ENCODE data around the gene HOXD13. TPM values are rescaled to one million over a fixed set of nuclear protein-coding genes. Genes with fewer than 3 reads are reported as not detected.

The HOXD13 gene
- total RNA-seq, result not detected
- long read RNA-seq, result 0 reads

DNA sequence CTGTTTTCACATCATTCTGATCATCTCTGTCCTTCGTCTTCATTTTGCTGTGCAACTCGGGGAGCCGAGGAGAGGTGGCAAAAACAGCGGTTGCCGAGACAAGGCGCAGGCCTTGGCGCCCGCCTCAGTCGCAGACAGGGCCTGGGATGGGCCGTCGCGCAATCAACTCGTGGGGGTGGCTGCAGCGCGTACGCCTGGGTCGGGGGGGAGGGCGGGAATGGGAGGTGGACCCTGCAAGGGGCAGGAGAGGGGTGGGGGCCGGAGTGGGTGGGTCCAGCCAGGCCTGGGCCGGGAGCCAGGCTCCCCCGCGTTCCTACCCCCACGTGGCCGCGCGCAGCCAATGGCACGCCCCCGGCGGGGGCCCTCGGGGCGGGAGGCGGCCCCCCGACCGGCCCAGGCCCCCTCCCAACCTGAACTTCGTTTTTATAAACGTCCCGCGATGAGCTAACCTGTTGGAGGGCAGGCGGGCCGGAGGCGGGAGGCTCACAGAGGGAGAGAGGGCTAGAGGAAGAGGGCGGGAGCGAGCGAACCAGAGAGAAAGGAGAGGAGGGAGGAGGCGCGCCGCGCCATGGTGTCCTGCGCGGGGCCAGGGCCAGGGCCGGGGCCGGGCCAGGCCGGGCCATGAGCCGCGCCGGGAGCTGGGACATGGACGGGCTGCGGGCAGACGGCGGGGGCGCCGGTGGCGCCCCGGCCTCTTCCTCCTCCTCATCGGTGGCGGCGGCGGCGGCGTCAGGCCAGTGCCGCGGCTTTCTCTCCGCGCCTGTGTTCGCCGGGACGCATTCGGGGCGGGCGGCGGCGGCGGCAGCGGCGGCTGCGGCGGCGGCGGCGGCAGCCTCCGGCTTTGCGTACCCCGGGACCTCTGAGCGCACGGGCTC lies at the start of gene HOXD13:
Gene HOXD13, plus strand, starts transcription at position 452 of the 875 bp plus-strand sequence. Its CDS starts 170 bp downstream, at position 622.
- no peak for ATAC-seq
- no peak for DNase-seq
- intact Hi-C loops (cut with micrococcal nuclease), result no loop called here

DNA sequence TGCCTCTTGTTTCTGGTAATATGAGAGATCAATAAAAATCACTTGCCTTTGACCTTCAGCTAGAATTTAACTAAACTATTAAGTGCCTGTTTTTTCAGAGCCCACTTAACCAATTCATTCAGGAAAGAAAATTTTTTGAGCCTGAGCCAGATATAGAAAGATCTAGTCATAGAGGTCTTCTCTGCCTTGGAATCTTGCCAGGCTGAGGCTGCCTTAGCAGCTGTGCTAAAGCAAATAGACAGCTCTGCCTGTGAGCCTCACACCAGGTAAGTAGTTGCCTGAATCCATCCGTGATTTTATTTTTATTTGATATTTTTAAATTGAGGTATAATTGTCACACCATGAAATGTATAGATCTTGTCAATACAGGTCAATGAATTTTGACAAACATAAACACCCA lies 36.1 kb upstream of the HOXD13 start:
- DNase-seq (no peak), ATAC-seq (no peak)
- intact Hi-C loops (cut with micrococcal nuclease), result no loop called here

DNA sequence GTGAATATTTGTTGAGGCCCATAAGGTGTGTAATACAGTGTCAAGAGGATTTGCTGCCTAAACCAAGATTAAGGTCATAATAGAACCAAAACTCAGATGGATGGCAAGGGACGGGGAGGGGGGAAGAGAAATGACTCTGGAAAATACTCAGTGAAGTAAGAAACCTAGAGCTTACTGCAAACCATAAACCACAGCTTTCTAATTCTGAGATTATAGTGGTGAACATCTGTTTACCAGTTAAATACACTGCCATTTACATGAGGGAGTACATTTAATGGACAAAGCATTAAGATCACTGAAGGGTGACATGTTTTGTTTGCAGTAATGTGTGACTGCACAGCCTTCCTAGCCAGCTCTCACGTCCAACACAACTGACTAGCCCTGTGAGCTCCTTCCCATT lies 28.6 kb upstream of the HOXD13 start:
- intact Hi-C loops (cut with micrococcal nuclease), result no loop called here
- DNase-seq (no peak), ATAC-seq (no peak)

DNA sequence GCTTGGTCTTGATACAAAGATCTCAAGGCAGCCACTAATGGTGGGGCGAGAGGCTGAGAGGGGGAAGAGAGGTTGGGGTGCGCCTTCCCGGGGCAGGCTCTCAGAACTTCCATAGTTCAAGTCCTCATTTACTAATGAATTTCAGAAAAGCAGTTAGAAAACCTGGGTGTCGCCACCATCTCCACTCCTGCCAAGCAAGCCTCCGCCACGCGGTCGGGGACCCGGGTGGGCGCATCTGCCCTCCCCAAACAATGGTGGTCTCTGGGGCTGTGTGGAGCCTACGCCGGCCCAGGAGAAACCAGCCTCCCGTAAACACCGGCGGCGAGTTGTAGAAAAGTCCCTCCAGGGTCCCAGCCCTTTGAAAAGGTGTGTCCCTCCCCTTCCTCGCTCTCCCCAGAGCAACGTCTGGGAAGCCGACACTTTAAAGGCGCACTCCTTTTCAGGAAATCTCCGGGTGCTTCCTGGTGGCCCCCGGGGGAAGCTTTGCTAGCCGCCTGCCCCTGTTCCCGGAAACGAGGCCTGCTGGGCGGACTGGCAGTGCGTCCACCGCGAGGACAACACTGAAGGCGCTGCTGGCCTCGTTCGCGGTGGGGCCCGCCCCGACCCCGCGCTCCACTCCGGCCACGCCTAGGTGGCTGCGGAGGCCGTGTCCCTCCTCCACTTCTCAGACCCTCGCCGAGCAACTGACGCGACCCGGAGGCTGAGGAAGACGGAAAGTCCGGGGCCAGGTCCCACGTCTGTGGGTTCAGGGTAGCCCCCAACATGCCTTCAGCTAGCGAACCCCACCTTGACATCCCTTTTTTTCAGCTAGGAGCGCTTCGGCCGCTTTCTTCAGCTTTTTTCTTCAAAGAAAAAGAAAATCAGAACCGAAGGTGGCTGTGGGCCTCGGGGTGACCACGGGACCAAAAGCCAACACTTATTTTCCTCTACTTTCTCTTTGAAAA lies 25.6 kb upstream of the HOXD13 start:
- intact Hi-C loops (cut with micrococcal nuclease), result no loop called here
- no peak for ATAC-seq
- DNase-seq, result no peak

DNA sequence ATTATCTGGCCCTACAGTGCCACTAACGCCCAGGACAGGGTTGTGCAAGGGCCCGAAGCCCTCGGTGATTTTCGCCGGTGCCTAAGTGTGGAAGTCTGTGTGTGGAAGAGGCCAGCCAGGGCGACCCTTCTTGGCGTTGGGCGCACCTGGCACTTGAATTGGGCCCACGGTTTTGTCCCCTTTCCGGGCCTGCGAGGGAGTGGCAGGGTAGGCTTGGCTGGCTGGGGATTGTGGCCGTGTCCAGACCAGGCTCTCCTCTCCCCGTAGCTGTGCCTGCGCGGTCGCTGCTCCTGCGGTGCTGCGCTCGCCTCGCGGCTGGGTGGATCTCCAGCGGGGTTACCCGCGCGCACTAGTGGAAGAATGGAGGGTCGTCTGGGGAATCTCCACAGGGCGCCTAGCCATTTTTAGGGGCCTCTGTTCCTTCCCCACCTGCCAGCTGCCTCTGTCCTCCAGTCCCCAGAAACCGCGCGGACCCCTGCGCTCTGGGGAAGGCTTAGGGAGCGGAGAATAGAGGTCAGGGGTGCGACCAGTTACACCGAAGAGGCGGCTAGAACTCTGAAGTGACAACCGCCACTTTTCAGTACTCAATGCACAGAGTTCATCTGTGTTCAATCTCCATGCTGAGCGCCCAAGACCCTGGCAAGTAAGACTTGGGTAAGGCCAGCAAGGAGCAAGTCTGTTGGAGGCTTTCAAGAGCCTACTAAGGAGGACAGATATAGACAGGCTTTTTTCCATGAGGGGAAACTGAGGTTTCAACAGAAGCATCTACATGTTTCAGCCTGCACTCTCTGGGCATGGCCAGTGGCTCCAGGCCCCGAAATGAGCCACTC lies 24.7 kb upstream of the HOXD13 start:
- intact Hi-C loops (cut with micrococcal nuclease), result no loop called here
- DNase-seq, result no peak
- ATAC-seq, result peak; percentile 56

DNA sequence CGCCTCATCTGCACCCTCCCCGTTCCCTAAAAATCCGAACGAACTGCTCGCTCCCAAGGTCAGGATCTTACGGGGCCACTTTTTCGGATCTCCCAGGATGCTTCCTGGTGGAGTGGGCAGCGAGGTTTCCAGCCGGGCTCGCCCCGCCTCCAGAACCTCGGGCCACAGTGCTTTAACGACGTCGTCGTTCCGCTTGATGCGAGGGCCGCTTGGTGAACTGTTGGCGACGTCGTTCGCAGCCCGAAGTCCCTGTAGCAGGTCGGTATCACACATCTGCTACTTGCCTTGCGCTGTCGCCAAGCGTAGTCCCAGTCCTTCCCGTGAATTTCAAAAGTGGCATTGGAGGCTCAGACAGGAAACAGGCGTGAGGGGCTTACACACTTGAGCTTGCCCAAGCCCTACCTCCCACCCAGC lies 24.1 kb upstream of the HOXD13 start:
- intact Hi-C loops (cut with micrococcal nuclease), result no loop called here
- ATAC-seq (no peak), DNase-seq (no peak)

DNA sequence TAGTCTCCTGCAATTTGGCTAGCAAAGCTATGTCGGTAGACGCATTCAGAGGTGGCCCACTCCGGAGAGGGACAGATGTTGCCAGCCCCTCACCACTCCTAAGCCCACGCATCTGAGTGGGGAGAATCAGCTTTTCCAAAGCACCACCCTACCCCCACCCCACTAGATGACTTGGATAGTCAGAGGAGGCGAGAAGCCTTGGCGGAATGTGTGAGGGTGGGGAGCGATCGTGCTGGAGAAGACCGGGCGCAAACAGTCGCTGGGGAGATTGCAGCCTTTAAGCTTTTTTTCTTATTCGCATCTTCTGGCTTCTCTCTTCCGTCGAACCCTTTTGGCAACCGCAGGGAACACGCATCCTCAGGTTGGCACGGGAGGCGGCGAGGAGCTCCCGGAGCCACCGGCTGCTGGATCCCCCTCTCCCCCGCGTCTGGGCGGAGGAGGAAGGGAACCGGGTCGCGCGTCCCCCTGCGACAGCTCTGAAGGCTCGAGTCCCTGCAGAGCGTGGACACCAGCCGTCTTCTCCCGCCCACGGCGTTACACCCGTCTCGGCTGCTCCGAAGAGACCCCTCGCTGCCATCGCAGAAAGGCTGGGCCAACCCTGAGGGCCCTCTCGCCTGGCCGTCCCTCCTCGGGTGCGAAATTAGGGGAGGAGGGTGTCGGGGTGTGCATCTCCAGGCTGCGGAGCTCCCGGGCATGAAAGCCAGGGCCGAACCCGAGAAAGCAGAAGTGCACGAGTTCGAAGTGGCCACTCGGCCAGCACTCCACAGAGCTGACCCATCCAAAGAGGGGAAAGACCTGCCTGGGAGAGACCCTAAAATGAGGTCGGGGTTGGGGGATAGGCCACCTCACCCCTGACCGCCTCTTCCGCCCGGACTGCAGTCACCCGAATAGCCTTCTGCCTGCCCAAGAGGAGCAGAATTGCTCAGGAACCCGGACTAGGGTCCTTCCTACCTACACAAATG lies 20.9 kb upstream of the HOXD13 start:
- ATAC-seq, result no peak
- intact Hi-C loops (cut with micrococcal nuclease), result no loop called here
- no peak for DNase-seq

DNA sequence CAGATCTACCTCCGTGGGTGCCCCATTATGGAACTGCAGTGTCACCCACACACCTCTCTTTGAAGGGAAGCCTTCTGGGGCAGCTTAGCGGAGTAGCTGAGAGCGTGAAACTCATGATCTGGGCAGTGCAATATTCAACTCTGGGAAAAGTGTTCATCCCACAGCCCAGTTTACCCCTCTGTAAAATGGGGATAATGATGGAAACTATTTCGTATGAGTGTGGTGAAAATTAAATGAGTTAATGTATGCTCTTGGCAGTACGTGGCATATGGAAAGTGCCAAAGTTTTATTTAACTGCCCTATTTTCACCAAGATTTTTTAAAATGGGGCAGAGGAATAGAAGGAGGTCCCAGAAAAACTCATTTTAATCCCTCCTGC lies 20.2 kb upstream of the HOXD13 start:
- intact Hi-C loops (cut with micrococcal nuclease), result no loop called here

DNA sequence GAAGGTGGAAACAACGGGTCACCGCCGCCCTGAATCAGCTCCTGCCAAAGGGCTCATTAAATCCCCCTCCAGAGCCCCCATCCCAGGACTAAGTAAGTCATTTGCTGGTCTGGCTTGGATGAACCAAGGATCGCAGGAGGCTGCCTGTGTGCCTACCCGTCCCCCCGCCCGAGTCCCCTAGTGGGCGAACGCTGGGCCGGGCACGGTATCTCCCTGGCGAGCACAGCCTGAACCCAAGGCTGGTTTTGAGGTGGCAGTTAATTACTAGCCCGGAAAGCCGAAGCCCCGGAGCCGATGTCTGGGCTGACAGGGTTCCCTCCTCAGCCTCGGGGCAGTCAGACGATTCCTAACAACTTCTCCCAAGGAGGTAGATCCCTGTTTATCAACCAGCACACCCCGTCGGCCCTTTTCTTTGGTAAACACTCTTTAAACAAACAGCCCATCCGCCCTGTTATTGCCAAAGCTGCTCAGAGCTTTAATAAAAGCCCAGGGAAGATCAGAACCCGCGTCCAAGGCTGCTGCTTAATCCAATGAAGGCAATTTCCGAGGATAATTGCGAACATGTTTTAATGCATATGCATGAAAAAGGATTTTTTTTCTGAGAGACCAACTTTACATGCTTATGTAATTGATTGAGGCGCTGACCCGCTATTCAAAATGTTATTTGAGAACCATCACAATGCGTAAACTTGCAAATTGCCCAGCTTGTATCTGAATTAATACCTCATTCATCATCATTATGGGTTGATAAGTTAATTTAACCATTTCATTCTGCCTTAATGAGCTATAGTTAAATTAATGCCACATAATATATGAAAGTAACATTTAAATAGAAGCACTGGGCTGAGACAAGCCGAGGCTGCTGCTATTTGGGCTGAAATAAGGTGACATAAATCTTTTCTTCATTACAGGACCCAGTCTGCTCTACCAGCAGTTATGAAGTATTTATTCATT lies 19.3 kb upstream of the HOXD13 start:
- intact Hi-C loops (cut with micrococcal nuclease), result no loop called here
- no peak for ATAC-seq

More for the DNA sequence above, 20.2 kb upstream of the HOXD13 start:
- ATAC-seq (no peak), DNase-seq (no peak)

DNA sequence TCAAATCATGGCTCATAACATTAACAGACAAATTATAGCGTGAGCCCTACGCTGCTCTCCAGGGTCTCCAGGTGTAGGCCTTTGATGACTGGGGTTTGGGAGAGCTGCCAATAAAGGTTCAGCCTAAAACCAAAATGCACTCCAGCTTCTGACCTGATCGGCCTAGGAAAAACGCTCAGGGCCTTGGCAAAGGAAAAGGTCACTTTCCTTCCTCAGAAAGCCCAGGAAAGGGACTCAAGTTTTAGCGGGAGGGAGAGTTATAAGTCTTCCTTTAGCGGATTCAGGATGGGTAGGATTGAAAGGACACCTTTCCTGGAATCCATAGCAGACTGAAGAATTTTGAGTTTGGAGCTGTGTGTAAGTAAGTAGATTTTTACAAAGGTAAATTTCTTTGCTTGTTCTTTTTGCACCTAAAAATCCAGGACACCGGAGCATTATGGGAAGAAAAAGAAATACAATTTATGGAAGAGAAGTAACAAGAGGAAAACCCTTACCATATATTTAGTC lies 17.5 kb upstream of the HOXD13 start:
- no peak for DNase-seq
- no peak for ATAC-seq
- intact Hi-C loops (cut with micrococcal nuclease), result no loop called here

More for the DNA sequence above, 19.3 kb upstream of the HOXD13 start:
- no peak for DNase-seq

DNA sequence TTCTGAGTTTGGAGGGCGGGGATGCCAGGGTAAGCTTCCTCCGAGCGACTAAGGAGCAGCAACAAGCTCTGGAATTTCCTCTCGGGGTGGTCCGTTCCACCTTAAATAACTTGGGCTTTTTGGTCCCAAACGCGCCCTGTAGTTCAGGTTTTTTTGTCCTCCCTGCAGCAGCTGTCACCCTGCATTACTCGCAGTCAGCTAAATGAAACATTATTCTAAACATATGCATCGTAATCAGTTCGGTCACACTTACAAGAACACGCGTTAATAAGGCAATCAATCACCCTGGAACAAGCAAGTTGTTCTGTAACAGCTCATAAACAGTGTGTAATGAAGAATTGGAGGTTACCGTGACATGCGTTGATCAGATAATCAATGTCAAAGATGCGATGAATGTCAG lies 17.0 kb upstream of the HOXD13 start:
- no peak for DNase-seq
- no peak for ATAC-seq
- intact Hi-C loops (cut with micrococcal nuclease), result no loop called here

DNA sequence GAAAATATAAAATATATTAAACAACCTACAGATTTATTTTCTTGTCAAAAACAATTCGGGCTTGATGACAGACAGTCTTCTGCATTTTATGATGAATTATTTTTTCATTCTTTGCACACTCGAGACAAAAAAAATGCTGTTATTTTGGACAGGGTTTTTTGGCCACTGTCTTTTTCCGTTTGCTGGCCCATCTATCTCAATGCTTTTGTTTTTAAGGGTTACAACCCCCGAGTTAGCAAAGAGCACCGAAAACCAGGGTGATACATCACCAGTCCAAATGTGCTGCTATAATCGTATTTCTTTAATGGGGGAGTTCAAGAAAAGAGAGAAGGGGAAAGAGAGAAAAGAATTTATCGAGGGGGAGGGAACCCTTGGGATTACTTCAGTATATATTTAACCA lies 16.5 kb upstream of the HOXD13 start:
- no peak for DNase-seq
- no peak for ATAC-seq
- intact Hi-C loops (cut with micrococcal nuclease), result no loop called here

DNA sequence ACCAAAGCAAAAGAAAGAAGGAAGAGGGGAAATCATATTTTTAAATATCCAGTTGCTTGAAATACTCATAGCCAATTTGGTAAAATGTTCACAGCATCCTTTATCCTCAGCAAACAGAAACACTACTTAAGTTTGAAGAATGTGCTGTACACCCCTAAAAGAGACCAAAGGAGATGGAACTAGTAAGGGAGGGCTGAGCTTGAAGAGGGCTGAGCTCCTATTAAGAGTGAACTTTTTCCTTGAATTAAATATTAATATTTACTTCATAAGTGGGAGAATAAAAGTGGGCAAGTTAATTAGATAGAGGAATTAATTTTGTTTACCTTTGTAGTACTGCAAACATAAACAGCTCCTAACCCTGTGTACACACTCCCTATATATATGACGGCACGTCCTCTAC lies 15.7 kb upstream of the HOXD13 start:
- ATAC-seq (no peak), DNase-seq (no peak)
- intact Hi-C loops (cut with micrococcal nuclease), result no loop called here

DNA sequence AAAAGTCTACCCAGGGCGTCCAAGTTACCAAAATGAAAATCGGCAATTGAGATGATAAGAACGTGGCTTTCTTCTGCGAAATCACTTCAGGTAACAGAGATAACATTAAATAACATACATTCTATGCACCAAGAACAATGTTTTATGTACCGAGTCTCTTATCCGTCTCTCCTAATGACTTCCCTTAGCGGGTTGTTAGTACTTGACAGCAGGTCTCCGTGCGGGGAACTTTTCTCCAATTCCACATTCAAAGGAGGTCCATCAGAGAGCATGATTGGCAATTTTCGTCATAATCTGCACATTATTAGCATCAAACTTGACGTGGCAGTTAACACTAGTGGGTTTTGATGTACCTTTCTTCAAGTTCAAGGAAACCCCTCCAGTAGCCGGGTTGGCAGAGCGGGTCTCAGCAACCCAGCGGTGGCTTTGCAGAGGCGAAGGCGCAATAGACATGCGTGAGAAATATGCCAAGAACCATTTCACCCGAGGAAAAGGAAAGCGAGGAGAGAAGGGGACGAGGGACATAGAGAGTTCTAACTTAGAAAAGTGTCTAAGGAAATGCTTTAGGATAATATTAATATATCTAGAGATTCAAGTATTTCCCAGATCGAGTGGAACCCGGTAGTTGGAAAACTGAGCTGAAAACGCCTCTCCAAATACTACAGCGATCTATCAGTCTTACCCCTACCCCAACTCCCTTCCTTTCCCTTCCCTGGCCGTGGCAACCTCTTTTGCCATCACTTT lies 13.8 kb upstream of the HOXD13 start:
- intact Hi-C loops (cut with micrococcal nuclease), result no loop called here
- no peak for ATAC-seq
- no peak for DNase-seq

DNA sequence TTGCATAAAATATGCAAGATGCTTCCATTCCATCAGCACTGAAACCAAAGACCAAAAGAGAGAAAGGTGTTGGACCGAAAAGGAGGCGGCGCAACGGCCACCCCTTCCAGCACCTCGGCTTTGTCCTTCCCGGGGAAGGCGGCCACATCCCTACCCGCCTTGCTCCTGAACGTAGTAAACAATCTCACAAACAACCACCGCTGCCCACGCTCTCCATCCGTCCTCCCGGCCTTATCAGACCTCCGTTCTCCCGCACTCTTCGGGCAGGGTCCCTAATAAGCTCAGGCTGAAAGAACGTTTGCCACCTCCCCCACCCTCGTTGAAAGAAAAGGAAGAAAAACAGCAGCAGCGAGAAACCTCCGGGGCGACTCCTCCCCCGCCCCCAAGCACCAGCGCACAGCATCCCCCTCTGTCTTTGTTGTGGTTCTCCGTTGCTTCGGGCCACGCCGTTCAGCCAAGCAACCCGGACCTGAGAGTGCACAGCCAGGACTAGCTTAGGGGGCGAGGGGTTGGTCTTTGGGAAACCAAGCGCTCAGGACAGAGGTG lies 13.2 kb upstream of the HOXD13 start:
- DNase-seq (no peak), ATAC-seq (no peak)
- intact Hi-C loops (cut with micrococcal nuclease), result no loop called here

Data from left ventricle myocardium superior (tissue), 1 donor.